IMR-90 (cell line): ENCODE results near the gene CLPTM1L. TPM values are rescaled to one million over a fixed set of nuclear protein-coding genes. Genes with fewer than 3 reads are reported as not detected.

Experiments
- ATAC-seq: fragments of 200-7000 bp; cut with Tn5 transposase; 2 replicates; pipeline ENCODE4 v1.9.1; 2020; ENCODE audit warnings: low read depth, mild to moderate bottlenecking, moderate library complexity
- BruUV-seq: library from RNA; stranded (reverse); fragments of 400-500 nt; replicated peaks from 2 replicates; lab custom pipeline; 2021; lab: Mats Ljungman, UMichigan
- CTCF ChIA-PET: fragments of 300-600 bp; formaldehyde crosslinking; extraction: SDS; loops from one replicate; lab custom pipeline; 2021; ENCODE audit warnings: antibody characterized with exemption; lab: Yijun Ruan, JAX
- POLR2A ChIA-PET: fragments of 300-600 bp; sonication (Branson Sonifier 250); formaldehyde crosslinking; loops from one replicate; lab custom pipeline; 2022; ENCODE audit warnings: antibody characterized with exemption; ENCODE audit not compliant: unreplicated experiment; lab: Charles Lee
- DNase-seq: peaks from one replicate; pipeline ENCODE4 v3.0.0; 2013
- H2AFZ ChIP-seq: replicated peaks from 2 replicates; pipeline ENCODE3; 2013; ENCODE audit warnings: low read length, mild to moderate bottlenecking; ENCODE audit not compliant: poor library complexity
- H2AK5ac ChIP-seq: 2 replicates; pipeline ENCODE4 v1.6.1; 2013; ENCODE audit warnings: low read depth, low read length, inconsistent platforms
- H2AK9ac ChIP-seq: replicated peaks from 2 replicates; pipeline ENCODE3; 2013; ENCODE audit warnings: mild to moderate bottlenecking, low read depth, low read length, moderate library complexity; ENCODE audit not compliant: poor library complexity
- H2BK120ac ChIP-seq: 2 replicates; pipeline ENCODE4 v1.6.1; 2013; ENCODE audit warnings: low read depth, low read length, inconsistent platforms
- H2BK15ac ChIP-seq: 3 replicates; pipeline ENCODE4 v1.6.1; 2013; ENCODE audit warnings: low read depth, low read length, inconsistent platforms
- H2BK20ac ChIP-seq: 2 replicates; pipeline ENCODE4 v1.6.1; 2013; ENCODE audit warnings: low read depth, mild to moderate bottlenecking, inconsistent platforms, low read length, moderate library complexity
- H2BK5ac ChIP-seq: 2 replicates; pipeline ENCODE4 v1.6.1; 2013; ENCODE audit warnings: mild to moderate bottlenecking, low read depth, low read length, inconsistent platforms; ENCODE audit not compliant: poor library complexity, severe bottlenecking
- H3K14ac ChIP-seq: replicated peaks from 2 replicates; pipeline ENCODE4 v1.6.1; 2013; ENCODE audit warnings: low read depth, low read length, inconsistent platforms
- H3K18ac ChIP-seq: 2 replicates; pipeline ENCODE4 v1.6.1; 2013; ENCODE audit warnings: low read depth, low read length, control low read depth
- H3K23ac ChIP-seq: 2 replicates; pipeline ENCODE4 v1.6.1; 2013; ENCODE audit warnings: low read depth, low read length, inconsistent platforms
- H3K27ac ChIP-seq: 2 replicates; pipeline ENCODE4 v1.5.1; 2013; ENCODE audit warnings: mild to moderate bottlenecking, control low read depth, low read length; ENCODE audit not compliant: insufficient read depth
- H3K27me3 ChIP-seq: 2 replicates; pipeline ENCODE4 v1.6.1; 2013; ENCODE audit warnings: low read length; ENCODE audit not compliant: control insufficient read depth, insufficient read depth
- H3K36me3 ChIP-seq: 2 replicates; pipeline ENCODE4 v1.6.1; 2013; ENCODE audit warnings: low read length, mixed read lengths; ENCODE audit not compliant: control insufficient read depth, insufficient read depth
- H3K4ac ChIP-seq: 2 replicates; pipeline ENCODE4 v1.6.1; 2013; ENCODE audit warnings: low read depth, low read length, inconsistent platforms
- H3K4me1 ChIP-seq: 2 replicates; pipeline ENCODE4 v1.6.1; 2013; ENCODE audit warnings: low read length, mixed read lengths; ENCODE audit not compliant: control insufficient read depth, insufficient read depth
- H3K4me2 ChIP-seq: 2 replicates; pipeline ENCODE4 v1.6.1; 2013; ENCODE audit warnings: low read depth, mild to moderate bottlenecking, control low read depth, low read length, moderate library complexity
- H3K4me3 ChIP-seq: 2 replicates; pipeline ENCODE4 v1.5.1; 2013; ENCODE audit warnings: low read depth, mild to moderate bottlenecking, control low read depth, low read length, moderate library complexity; ENCODE audit not compliant: insufficient read depth
- H3K56ac ChIP-seq: 2 replicates; pipeline ENCODE4 v1.6.1; 2013; ENCODE audit warnings: low read length, inconsistent platforms; ENCODE audit not compliant: insufficient read depth; ENCODE audit errors: extremely low read depth
- H3K79me1 ChIP-seq, 2 experiments: 2 replicates each; pipeline ENCODE4 v1.6.1; 2013; ENCODE audit warnings: low read length in 2 of 2, inconsistent platforms in 1 of 2, low read depth in 1 of 2
- H3K9ac ChIP-seq: 2 replicates; pipeline ENCODE4 v1.6.1; 2013; ENCODE audit warnings: low read depth, low read length, control low read depth
- H3K9me1 ChIP-seq: 2 replicates; pipeline ENCODE4 v1.6.1; 2013; ENCODE audit warnings: low read length, inconsistent platforms; ENCODE audit not compliant: insufficient read depth
- H3K9me3 ChIP-seq: 2 replicates; pipeline ENCODE4 v1.6.1; 2013; ENCODE audit warnings: low read length; ENCODE audit not compliant: control insufficient read depth, insufficient read depth
- H4K20me1 ChIP-seq: 2 replicates; pipeline ENCODE4 v1.6.1; 2013; ENCODE audit warnings: low read length, inconsistent platforms; ENCODE audit not compliant: insufficient read depth
- H4K5ac ChIP-seq: 2 replicates; pipeline ENCODE4 v1.6.1; 2013; ENCODE audit warnings: mild to moderate bottlenecking, low read depth, low read length, control low read depth
- H4K8ac ChIP-seq, 2 experiments: 2 replicates each; pipeline ENCODE4 v1.6.1; 2013; ENCODE audit warnings: low read depth in 2 of 2, low read length in 2 of 2, control low read depth in 1 of 2, inconsistent platforms in 1 of 2
- H4K91ac ChIP-seq: 2 replicates; pipeline ENCODE4 v1.6.1; 2013; ENCODE audit warnings: low read depth, low read length, inconsistent platforms; ENCODE audit not compliant: insufficient read depth
- CHD1 ChIP-seq: IDR thresholded peaks from 2 replicates; pipeline ENCODE4 v1.6.1; 2012; ENCODE audit warnings: low read depth, low read length, improper control_type of control experiment
- FOS ChIP-seq: fragments of 150-350 bp; IDR thresholded peaks from 2 replicates; pipeline ENCODE4 v1.6.1; 2016; ENCODE audit warnings: low read depth, low read length
- NFE2L2 ChIP-seq: fragments of 150-350 bp; IDR thresholded peaks from 2 replicates; pipeline ENCODE4 v1.6.1; 2016; ENCODE audit warnings: low read depth, mild to moderate bottlenecking, low read length
- POLR2A ChIP-seq: IDR thresholded peaks from 2 replicates; pipeline ENCODE4 v1.6.1; 2012; ENCODE audit warnings: mild to moderate bottlenecking, low read depth, low read length
- RFX5 ChIP-seq: IDR thresholded peaks from 2 replicates; pipeline ENCODE4 v1.8.0; 2012; ENCODE audit warnings: low read depth, mild to moderate bottlenecking, low read length, moderate library complexity
- SMC3 ChIP-seq: fragments of 150-350 bp; IDR thresholded peaks from 2 replicates; pipeline ENCODE4 v1.6.1; 2016; ENCODE audit warnings: low read depth, mild to moderate bottlenecking, antibody characterized with exemption, low read length, moderate library complexity
- WGBS, 2 experiments: methylation state at CpG; one replicate each; pipeline versions ENCODE4 v1.1.5 to v1.1.7; 2013; ENCODE audit warnings: missing lambda C conversion rate in 2 of 2; ENCODE audit not compliant: insufficient read length in 1 of 2; ENCODE audit errors: extremely low coverage in 2 of 2; 5-methylcytosine and 5-hydroxymethylcytosine counted together
- dilution Hi-C: fragments of 300-500 bp; cut with HindIII; formaldehyde crosslinking; loops from one replicate; pipeline ENCODE4 v1.14.3; 2018; ENCODE audit warnings: low sequenced_read_pairs; ENCODE audit not compliant: unreplicated experiment
- in situ Hi-C: fragments of 300-500 bp; cut with MboI; formaldehyde crosslinking; loops from 3 replicates; pipeline ENCODE4 v1.14.3; 2019; ENCODE audit warnings: low sequenced_read_pairs, inconsistent platforms, mixed read lengths
- intact Hi-C: fragments of 100-400 bp; cut with micrococcal nuclease; formaldehyde crosslinking; loops from 2 replicates; pipeline ENCODE4 v1.10.0; 2022
- polyA plus RNA-seq, 3 experiments: library from polyadenylated mRNA; depleted of rRNA; stranded (reverse); fragments of >200 nt; gene quantifications; 2 replicates each; pipeline ENCODE4 v1.2.3, GENCODE V29; 2012; ENCODE audit warnings: low replicate concordance in 1 of 3
- total RNA-seq: library from RNA; depleted of rRNA; stranded (reverse); fragments of >200 nt; gene quantifications from 2 replicates; pipeline ENCODE4 v1.2.3, GENCODE V29; 2012

Gene CLPTM1L
- total and polyA plus RNA-seq, 2 of the 4 experiments (the other 2 are of a cell fraction), result 114 to 137 TPM

GRCh38 chr5:1338196-1338490 is 6.8 kb downstream of the CLPTM1L start:
- no peak overlapping the region for H2AK5ac ChIP-seq
- no peak for TF ChIP-seq FOS
- TF ChIP-seq CHD1, result no peak
- TF ChIP-seq POLR2A, result no peak
- no peak for TF ChIP-seq NFE2L2
- no peak for TF ChIP-seq RFX5
- no peak for TF ChIP-seq SMC3
- no peak overlapping the region for H3K4me2 ChIP-seq
- H3K18ac ChIP-seq, result no peak overlapping the region
- H3K23ac ChIP-seq, result no peak overlapping the region
- H3K4ac ChIP-seq, result no peak overlapping the region
- no peaks in the 10 kb centered on the region for H3K9me1 ChIP-seq
- no peak for ATAC-seq
- no peak overlapping the region for H3K14ac ChIP-seq
- no peaks in the 10 kb centered on the region for H3K4me1 ChIP-seq
- in situ Hi-C loops (no loop called here), dilution Hi-C loops (no loop called here), intact Hi-C loops (no loop called here)
- 86% methylated on average over 2 of the region's 12 CpGs; no CpG with 5 or more reads in 1 of the 2 experiments for WGBS, 2 experiments
- ChIA-PET POLR2A (no interaction called here), CTCF (interaction anchor here (0.6 kb wide), 1 partner anchor 192 kb away, joined by 3 read pairs; no protein-coding TSS in a partner anchor)
- H3K9ac ChIP-seq, result no peak overlapping the region
- peaks cover 8 to 10% of the 10 kb centered on the region in 2 experiments; a peak in 3 of 4 replicates for H3K79me1 ChIP-seq
- no peak overlapping the region for H3K27ac ChIP-seq
- H2BK15ac ChIP-seq, result no peak overlapping the region
- no peak overlapping the region for H3K4me3 ChIP-seq
- H3K9me3 ChIP-seq, result no peaks in the 10 kb centered on the region
- H3K56ac ChIP-seq, result no peak overlapping the region
- peaks cover 69% of the 10 kb centered on the region for H3K36me3 ChIP-seq
- BruUV-seq, result no TSS peak
- peaks cover 6% of the 10 kb centered on the region; the same call in 1 of the 2 replicates for H4K20me1 ChIP-seq
- DNase-seq, result no peak
- no peak overlapping the region for H2BK5ac ChIP-seq
- H4K8ac ChIP-seq, result no peak overlapping the region
- H2BK120ac ChIP-seq, result no peak overlapping the region
- H4K5ac ChIP-seq, result no peak overlapping the region
- H3K27me3 ChIP-seq, result no peaks in the 10 kb centered on the region
- no peak overlapping the region for H4K91ac ChIP-seq
- H2BK20ac ChIP-seq, result no peak overlapping the region
- no peak overlapping the region for H2AFZ ChIP-seq
- no peak overlapping the region for H2AK9ac ChIP-seq
